GM23338 (cell line): ENCODE results near the gene SPG7. TPM values are rescaled to one million over a fixed set of nuclear protein-coding genes. Genes with fewer than 3 reads are reported as not detected.

ENCODE experiments used
- ATAC-seq: fragments of 200-7000 bp; cut with Tn5 transposase; 3 replicates; pipeline ENCODE4 v1.9.1; 2020
- DNase-seq: peaks from one replicate; pipeline ENCODE4 v3.0.0-alpha.2; 2015; ENCODE audit warnings: low spot score
- H2AFZ ChIP-seq: fragments of 200-600 bp; sonication (generic); 2 replicates; pipeline ENCODE4 v1.8.0; 2016; ENCODE audit warnings: antibody characterized with exemption, mild to moderate bottlenecking, moderate library complexity
- H3F3A ChIP-seq: fragments of 200-600 bp; sonication (generic); replicated peaks from 2 replicates; pipeline ENCODE4 v1.8.0; 2017; ENCODE audit warnings: antibody characterized with exemption, mixed run types, low read depth
- H3K27ac ChIP-seq: fragments of 200-600 bp; sonication (generic); 2 replicates; pipeline ENCODE4 v1.6.1; 2016; ENCODE audit warnings: low read depth
- H3K27me3 ChIP-seq: fragments of 200-600 bp; sonication (generic); 2 replicates; pipeline ENCODE4 v1.8.0; 2016; ENCODE audit warnings: mild to moderate bottlenecking, mixed run types, moderate library complexity; ENCODE audit not compliant: insufficient read depth
- H3K36me3 ChIP-seq: fragments of 200-600 bp; sonication (generic); 2 replicates; pipeline ENCODE4 v1.8.0; 2016; ENCODE audit warnings: mild to moderate bottlenecking; ENCODE audit not compliant: insufficient read depth
- H3K4me1 ChIP-seq: fragments of 200-600 bp; sonication (generic); 2 replicates; pipeline ENCODE4 v1.8.0; 2016; ENCODE audit warnings: mild to moderate bottlenecking, moderate library complexity; ENCODE audit not compliant: insufficient read depth
- H3K4me2 ChIP-seq: fragments of 200-600 bp; sonication (generic); 2 replicates; pipeline ENCODE4 v1.7.1; 2017; ENCODE audit warnings: mixed run types
- H3K4me3 ChIP-seq: fragments of 200-600 bp; sonication (generic); 2 replicates; pipeline ENCODE4 v1.6.1; 2016; ENCODE audit warnings: mixed run types
- H3K79me2 ChIP-seq: fragments of 200-600 bp; sonication (generic); replicated peaks from 2 replicates; pipeline ENCODE4 v1.8.0; 2017; ENCODE audit warnings: mild to moderate bottlenecking; ENCODE audit not compliant: insufficient read depth
- H3K9me2 ChIP-seq: fragments of 200-600 bp; sonication (generic); 2 replicates; pipeline ENCODE4 v1.8.0; 2017; ENCODE audit not compliant: insufficient read depth
- H4K20me1 ChIP-seq: fragments of 200-600 bp; sonication (generic); replicated peaks from 2 replicates; pipeline ENCODE4 v1.8.0; 2017; ENCODE audit warnings: mild to moderate bottlenecking; ENCODE audit not compliant: insufficient read depth
- H3K27ac Mint-ChIP-seq: 2 replicates; pipeline ENCODE4 v1.8.0; 2020; ENCODE audit warnings: inconsistent platforms, mild to moderate bottlenecking, moderate library complexity, mixed read lengths
- H3K27me3 Mint-ChIP-seq: 3 replicates; pipeline ENCODE4 v1.8.0; 2022; ENCODE audit warnings: low read depth, mild to moderate bottlenecking, moderate library complexity, mixed read lengths, inconsistent platforms; ENCODE audit not compliant: insufficient read depth, poor library complexity
- H3K36me3 Mint-ChIP-seq: 3 replicates; pipeline ENCODE4 v1.8.0; 2021; ENCODE audit warnings: low read depth, mild to moderate bottlenecking, inconsistent platforms, moderate library complexity, mixed read lengths
- H3K4me1 Mint-ChIP-seq: 3 replicates; pipeline ENCODE4 v1.8.0; 2020; ENCODE audit warnings: mild to moderate bottlenecking, inconsistent platforms, mixed read lengths
- H3K4me3 Mint-ChIP-seq: 3 replicates; pipeline ENCODE4 v1.8.0; 2021; ENCODE audit warnings: moderate library complexity, mild to moderate bottlenecking, inconsistent platforms, mixed read lengths
- H3K9me3 Mint-ChIP-seq: 3 replicates; pipeline ENCODE4 v1.8.0; 2020; ENCODE audit warnings: moderate library complexity, mild to moderate bottlenecking, inconsistent platforms, mixed read lengths
- CREB1 ChIP-seq: fragments of 250-450 bp; sonication (Bioruptor Pico); IDR thresholded peaks from 2 replicates; pipeline ENCODE4 v1.5.0; 2020; ENCODE audit warnings: low read depth, mild to moderate bottlenecking, moderate library complexity
- EZH2 ChIP-seq: fragments of 200-600 bp; sonication (generic); IDR thresholded peaks from one replicate; pipeline ENCODE4 v1.8.0; 2017; ENCODE audit warnings: antibody characterized with exemption, mild to moderate bottlenecking, low read depth; ENCODE audit not compliant: unreplicated experiment
- EZH2phosphoT487 ChIP-seq: fragments of 200-600 bp; sonication (generic); IDR thresholded peaks from one replicate; pipeline ENCODE4 v1.8.1; 2018; ENCODE audit warnings: antibody characterized with exemption; ENCODE audit not compliant: unreplicated experiment
- JUNB ChIP-seq: IDR thresholded peaks from one replicate; pipeline ENCODE4 v1.6.1; 2016; ENCODE audit warnings: antibody characterized with exemption; ENCODE audit not compliant: unreplicated experiment
- NANOG ChIP-seq: IDR thresholded peaks from 2 replicates; pipeline ENCODE4 v1.6.1; 2016; ENCODE audit warnings: antibody characterized with exemption, borderline replicate concordance
- POLR2AphosphoS5 ChIP-seq: IDR thresholded peaks from 2 replicates; pipeline ENCODE4 v1.6.1; 2016; ENCODE audit warnings: antibody characterized with exemption, low read depth
- STAT1 ChIP-seq: IDR thresholded peaks from one replicate; pipeline ENCODE4 v1.6.1; 2016; ENCODE audit warnings: antibody characterized with exemption; ENCODE audit not compliant: unreplicated experiment
- ZNF114 ChIP-seq: fragments of 250-450 bp; sonication (Bioruptor Pico); IDR thresholded peaks from 2 replicates; pipeline ENCODE4 v1.5.0; 2020; ENCODE audit warnings: mild to moderate bottlenecking, moderate library complexity
- ZNF331 ChIP-seq: fragments of 250-450 bp; sonication (Bioruptor Pico); IDR thresholded peaks from 2 replicates; pipeline ENCODE4 v1.5.0; 2020; ENCODE audit warnings: low read depth, mild to moderate bottlenecking, moderate library complexity
- polyA plus RNA-seq: library from polyadenylated mRNA; unstranded; fragments of >200 nt; fragmentation: Nextera tagmentation; extraction: Ambion mirVana; gene quantifications from 2 replicates; pipeline ENCODE4 v1.2.1, GENCODE V29; 2016
- total RNA-seq: library from RNA; depleted of rRNA; stranded (reverse); fragments of >200 nt; shearing (Covaris generic); gene quantifications from 2 replicates; pipeline ENCODE4 v1.2.3, GENCODE V29; 2014
- TF ChIP-seq, protein P1 (sequence below): IDR thresholded peaks from one replicate; pipeline ENCODE4 v1.6.1; 2018; ENCODE audit warnings: antibody characterized with exemption; ENCODE audit not compliant: unreplicated experiment
- TF ChIP-seq, protein P2 (sequence below), 2 experiments: fragments of 200-600 bp in 1 of 2; sonication (generic) in 1 of 2; conservative IDR thresholded peaks; 2 replicates each; pipeline versions ENCODE4 v1.5.1 to v1.6.1; 2016 to 2017; ENCODE audit warnings: antibody characterized with exemption in 2 of 2, low read depth in 2 of 2, mild to moderate bottlenecking in 2 of 2, moderate library complexity in 1 of 2
- TF ChIP-seq, protein P3 (sequence below): IDR thresholded peaks from 2 replicates; pipeline ENCODE4 v1.6.1; 2016; ENCODE audit warnings: antibody characterized with exemption

Gene SPG7
- total and polyA plus RNA-seq, 2 experiments from 2014 or later, result 77.1 to 267 TPM

DNA sequence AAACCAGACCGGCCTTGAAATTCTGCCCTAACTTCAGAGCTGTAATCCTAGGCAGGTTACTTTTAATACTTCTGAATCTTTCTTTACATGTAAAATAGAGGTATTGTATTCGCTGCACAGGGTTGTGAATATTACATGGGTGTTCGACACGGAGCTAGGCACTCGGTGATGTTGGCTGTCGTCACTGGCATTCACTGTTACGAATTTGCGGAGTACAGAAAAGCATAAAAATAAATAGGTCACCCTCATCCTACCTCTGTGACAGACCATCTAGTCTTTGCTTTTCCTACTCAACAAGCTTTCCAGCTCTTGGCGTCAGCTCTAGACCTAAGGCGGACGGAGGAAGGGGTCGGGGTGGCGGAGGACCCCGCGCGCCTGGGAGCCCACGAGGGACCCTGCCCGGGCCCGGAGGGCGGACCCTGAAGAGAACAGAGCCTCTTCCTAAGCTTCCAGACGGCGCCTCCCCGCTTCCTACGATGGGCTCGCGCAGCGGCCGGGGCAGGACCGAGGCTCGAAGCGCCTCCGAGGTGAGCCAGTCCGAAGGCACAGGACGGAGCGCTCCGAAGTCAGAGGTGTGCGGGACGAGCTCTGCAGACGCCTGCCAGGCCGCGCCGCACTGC is 879 bp upstream of the SPG7 start:
- peaks cover 9% of the 10 kb centered on the region for H3K27me3 Mint-ChIP-seq
- no peak overlapping the region for H3K27ac ChIP-seq
- H3K9me3 Mint-ChIP-seq, result no peaks in the 10 kb centered on the region
- peak overlapping the region; percentile 96 for H3K4me2 ChIP-seq
- ATAC-seq, result peak; percentile 79
- peaks cover 14% of the 10 kb centered on the region; the same call in 1 of the 2 replicates for H4K20me1 ChIP-seq
- H3K4me1 Mint-ChIP-seq, result peaks cover 4% of the 10 kb centered on the region; the same call in 2 of the 3 replicates
- peaks cover 7% of the 10 kb centered on the region; the same call in 1 of the 2 replicates for H3K27me3 ChIP-seq
- H2AFZ ChIP-seq, result peak overlapping the region; percentile 94
- no peak overlapping the region for H3K27ac Mint-ChIP-seq
- H3K4me3 ChIP-seq, result peak overlapping the region; percentile 74
- peaks cover 16% of the 10 kb centered on the region for H3K36me3 Mint-ChIP-seq
- H3F3A ChIP-seq, result peaks cover 12% of the 10 kb centered on the region; the same call in 1 of the 2 replicates
- H3K79me2 ChIP-seq, result peaks cover 27% of the 10 kb centered on the region
- DNase-seq, result no peak
- TF ChIP-seq, protein P1, sequence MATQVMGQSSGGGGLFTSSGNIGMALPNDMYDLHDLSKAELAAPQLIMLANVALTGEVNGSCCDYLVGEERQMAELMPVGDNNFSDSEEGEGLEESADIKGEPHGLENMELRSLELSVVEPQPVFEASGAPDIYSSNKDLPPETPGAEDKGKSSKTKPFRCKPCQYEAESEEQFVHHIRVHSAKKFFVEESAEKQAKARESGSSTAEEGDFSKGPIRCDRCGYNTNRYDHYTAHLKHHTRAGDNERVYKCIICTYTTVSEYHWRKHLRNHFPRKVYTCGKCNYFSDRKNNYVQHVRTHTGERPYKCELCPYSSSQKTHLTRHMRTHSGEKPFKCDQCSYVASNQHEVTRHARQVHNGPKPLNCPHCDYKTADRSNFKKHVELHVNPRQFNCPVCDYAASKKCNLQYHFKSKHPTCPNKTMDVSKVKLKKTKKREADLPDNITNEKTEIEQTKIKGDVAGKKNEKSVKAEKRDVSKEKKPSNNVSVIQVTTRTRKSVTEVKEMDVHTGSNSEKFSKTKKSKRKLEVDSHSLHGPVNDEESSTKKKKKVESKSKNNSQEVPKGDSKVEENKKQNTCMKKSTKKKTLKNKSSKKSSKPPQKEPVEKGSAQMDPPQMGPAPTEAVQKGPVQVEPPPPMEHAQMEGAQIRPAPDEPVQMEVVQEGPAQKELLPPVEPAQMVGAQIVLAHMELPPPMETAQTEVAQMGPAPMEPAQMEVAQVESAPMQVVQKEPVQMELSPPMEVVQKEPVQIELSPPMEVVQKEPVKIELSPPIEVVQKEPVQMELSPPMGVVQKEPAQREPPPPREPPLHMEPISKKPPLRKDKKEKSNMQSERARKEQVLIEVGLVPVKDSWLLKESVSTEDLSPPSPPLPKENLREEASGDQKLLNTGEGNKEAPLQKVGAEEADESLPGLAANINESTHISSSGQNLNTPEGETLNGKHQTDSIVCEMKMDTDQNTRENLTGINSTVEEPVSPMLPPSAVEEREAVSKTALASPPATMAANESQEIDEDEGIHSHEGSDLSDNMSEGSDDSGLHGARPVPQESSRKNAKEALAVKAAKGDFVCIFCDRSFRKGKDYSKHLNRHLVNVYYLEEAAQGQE, result no peak
- no peak for TF ChIP-seq POLR2AphosphoS5
- 0 out of 2 replicates have a peak, but pooled peaks have one; percentile 25 for TF ChIP-seq ZNF331 (CRISPR knock-in tag)
- H3K4me1 ChIP-seq, result peaks cover 12% of the 10 kb centered on the region
- peaks cover 13% of the 10 kb centered on the region for H3K36me3 ChIP-seq
- H3K9me2 ChIP-seq, result no peaks in the 10 kb centered on the region
- H3K4me3 Mint-ChIP-seq, result peak overlapping the region; percentile 70

DNA sequence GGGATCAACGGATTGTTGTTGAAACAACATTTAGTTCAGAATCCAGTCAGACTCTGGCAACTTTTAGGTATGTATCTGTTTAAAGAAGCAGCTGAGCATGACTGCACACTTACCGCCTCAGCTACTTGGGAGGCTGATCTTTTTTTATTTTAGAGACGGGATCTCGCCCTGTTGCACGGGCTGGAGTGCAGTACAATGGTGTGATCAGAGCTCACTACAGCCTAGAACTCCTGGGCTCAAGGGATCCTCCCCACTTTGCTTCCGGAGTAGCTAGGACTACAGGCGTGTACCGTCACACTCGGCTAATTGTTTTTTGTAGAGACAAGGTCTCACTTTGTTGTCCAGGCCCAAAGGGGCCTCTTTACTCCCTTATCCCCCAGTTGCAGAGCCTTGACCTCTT is 2.3 kb downstream of the SPG7 start:
- no peak overlapping the region for H3K4me2 ChIP-seq
- no peak overlapping the region for H3K4me3 ChIP-seq
- ATAC-seq, result no peak
- H3K4me1 ChIP-seq, result peaks cover 12% of the 10 kb centered on the region
- Mint-ChIP-seq H3K4me3 (no peak overlapping the region; the same call in 2 of the 3 replicates), H3K27me3 (peaks cover 4% of the 10 kb centered on the region), H3K36me3 (peaks cover 39% of the 10 kb centered on the region), H3K4me1 (peaks cover 2% of the 10 kb centered on the region; the same call in 1 of the 3 replicates), H3K9me3 (no peaks in the 10 kb centered on the region), H3K27ac (no peak overlapping the region)
- H3K9me2 ChIP-seq, result no peaks in the 10 kb centered on the region
- peaks cover 35% of the 10 kb centered on the region for H3K36me3 ChIP-seq
- H3K27ac ChIP-seq, result no peak overlapping the region
- DNase-seq, result no peak
- H2AFZ ChIP-seq, result no peak overlapping the region
- peaks cover 37% of the 10 kb centered on the region for H3K79me2 ChIP-seq
- peaks cover 14% of the 10 kb centered on the region for H4K20me1 ChIP-seq
- peaks cover 7% of the 10 kb centered on the region; the same call in 1 of the 2 replicates for H3K27me3 ChIP-seq
- peaks cover 12% of the 10 kb centered on the region; the same call in 1 of the 2 replicates for H3F3A ChIP-seq
- TF ChIP-seq, protein P2, sequence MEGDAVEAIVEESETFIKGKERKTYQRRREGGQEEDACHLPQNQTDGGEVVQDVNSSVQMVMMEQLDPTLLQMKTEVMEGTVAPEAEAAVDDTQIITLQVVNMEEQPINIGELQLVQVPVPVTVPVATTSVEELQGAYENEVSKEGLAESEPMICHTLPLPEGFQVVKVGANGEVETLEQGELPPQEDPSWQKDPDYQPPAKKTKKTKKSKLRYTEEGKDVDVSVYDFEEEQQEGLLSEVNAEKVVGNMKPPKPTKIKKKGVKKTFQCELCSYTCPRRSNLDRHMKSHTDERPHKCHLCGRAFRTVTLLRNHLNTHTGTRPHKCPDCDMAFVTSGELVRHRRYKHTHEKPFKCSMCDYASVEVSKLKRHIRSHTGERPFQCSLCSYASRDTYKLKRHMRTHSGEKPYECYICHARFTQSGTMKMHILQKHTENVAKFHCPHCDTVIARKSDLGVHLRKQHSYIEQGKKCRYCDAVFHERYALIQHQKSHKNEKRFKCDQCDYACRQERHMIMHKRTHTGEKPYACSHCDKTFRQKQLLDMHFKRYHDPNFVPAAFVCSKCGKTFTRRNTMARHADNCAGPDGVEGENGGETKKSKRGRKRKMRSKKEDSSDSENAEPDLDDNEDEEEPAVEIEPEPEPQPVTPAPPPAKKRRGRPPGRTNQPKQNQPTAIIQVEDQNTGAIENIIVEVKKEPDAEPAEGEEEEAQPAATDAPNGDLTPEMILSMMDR (conservative IDR thresholded peaks at IDR 0.05; ENCODE audit: low read depth in 2 of 2), result no peak
- TF ChIP-seq CREB1 (CRISPR knock-in tag), result no peak
- TF ChIP-seq STAT1, result no peak
- TF ChIP-seq JUNB, result no peak
- no peak for TF ChIP-seq POLR2AphosphoS5
- no peak for TF ChIP-seq ZNF331 (CRISPR knock-in tag)
- TF ChIP-seq EZH2phosphoT487, result no peak
- no peak for TF ChIP-seq EZH2
- TF ChIP-seq ZNF114 (CRISPR knock-in tag), result no peak
- TF ChIP-seq NANOG, result no peak
- TF ChIP-seq, protein P3, sequence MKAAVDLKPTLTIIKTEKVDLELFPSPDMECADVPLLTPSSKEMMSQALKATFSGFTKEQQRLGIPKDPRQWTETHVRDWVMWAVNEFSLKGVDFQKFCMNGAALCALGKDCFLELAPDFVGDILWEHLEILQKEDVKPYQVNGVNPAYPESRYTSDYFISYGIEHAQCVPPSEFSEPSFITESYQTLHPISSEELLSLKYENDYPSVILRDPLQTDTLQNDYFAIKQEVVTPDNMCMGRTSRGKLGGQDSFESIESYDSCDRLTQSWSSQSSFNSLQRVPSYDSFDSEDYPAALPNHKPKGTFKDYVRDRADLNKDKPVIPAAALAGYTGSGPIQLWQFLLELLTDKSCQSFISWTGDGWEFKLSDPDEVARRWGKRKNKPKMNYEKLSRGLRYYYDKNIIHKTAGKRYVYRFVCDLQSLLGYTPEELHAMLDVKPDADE, result no peak
- TF ChIP-seq, protein P1, result no peak
